22Rv1 (cell line): ENCODE measurements around the gene WASHC3.

Experiments
- ZFX ChIP-seq: fragments of 450-650 bp; IDR thresholded peaks from 2 replicates; pipeline ENCODE4 v1.6.1; 2017; ENCODE audit warnings: antibody characterized with exemption, borderline replicate concordance
- TF ChIP-seq, protein P1 (sequence below): fragments of 450-650 bp; IDR thresholded peaks from 2 replicates; pipeline ENCODE4 v1.5.1; 2017; ENCODE audit warnings: mild to moderate bottlenecking

DNA sequence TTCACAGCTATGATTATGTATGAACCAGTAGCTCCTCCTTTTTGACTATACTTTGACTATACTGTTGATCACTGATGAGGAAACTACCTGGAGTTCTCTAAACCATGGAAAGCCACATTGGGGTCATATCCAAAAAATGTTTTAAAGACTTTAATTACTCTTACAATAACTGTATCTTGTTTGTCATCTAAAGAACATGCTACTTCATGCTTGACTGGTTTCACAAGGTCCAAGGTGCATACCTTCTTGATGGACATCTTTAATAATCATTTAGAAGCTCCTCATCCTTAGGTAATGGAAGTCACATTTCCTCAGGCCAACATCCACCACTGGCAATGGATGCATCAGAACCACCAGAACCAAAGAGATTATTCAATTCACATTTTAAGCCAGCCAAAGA, 29.9 kb downstream of the WASHC3 start:
- TF ChIP-seq, protein P1, sequence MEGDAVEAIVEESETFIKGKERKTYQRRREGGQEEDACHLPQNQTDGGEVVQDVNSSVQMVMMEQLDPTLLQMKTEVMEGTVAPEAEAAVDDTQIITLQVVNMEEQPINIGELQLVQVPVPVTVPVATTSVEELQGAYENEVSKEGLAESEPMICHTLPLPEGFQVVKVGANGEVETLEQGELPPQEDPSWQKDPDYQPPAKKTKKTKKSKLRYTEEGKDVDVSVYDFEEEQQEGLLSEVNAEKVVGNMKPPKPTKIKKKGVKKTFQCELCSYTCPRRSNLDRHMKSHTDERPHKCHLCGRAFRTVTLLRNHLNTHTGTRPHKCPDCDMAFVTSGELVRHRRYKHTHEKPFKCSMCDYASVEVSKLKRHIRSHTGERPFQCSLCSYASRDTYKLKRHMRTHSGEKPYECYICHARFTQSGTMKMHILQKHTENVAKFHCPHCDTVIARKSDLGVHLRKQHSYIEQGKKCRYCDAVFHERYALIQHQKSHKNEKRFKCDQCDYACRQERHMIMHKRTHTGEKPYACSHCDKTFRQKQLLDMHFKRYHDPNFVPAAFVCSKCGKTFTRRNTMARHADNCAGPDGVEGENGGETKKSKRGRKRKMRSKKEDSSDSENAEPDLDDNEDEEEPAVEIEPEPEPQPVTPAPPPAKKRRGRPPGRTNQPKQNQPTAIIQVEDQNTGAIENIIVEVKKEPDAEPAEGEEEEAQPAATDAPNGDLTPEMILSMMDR: no peak
- TF ChIP-seq ZFX: no peak
